Suprapubic skin (tissue), 4 donors: ENCODE data around the gene GLOD5. TPM values are rescaled to one million over a fixed set of nuclear protein-coding genes. Genes with fewer than 3 reads are reported as not detected.

Experiments
- DNase-seq, 2 donors: peaks; one replicate each; pipeline ENCODE4 v3.0.0-alpha.2; 2019; ENCODE audit warnings: low spot score in 2 of 2
- H3K27ac ChIP-seq: fragments of 200-600 bp; sonication (generic); one replicate; pipeline ENCODE4 v1.5.1; 2019
- H3K27me3 ChIP-seq: fragments of 200-600 bp; sonication (generic); one replicate; pipeline ENCODE4 v1.5.1; 2019
- H3K36me3 ChIP-seq: fragments of 200-600 bp; sonication (generic); one replicate; pipeline ENCODE4 v1.5.1; 2019
- H3K4me1 ChIP-seq: fragments of 200-600 bp; sonication (generic); one replicate; pipeline ENCODE4 v1.5.1; 2019
- H3K4me3 ChIP-seq: fragments of 200-600 bp; sonication (generic); one replicate; pipeline ENCODE4 v1.5.1; 2019; ENCODE audit warnings: mild to moderate bottlenecking
- H3K9me3 ChIP-seq: fragments of 200-600 bp; sonication (generic); one replicate; pipeline ENCODE4 v1.5.1; 2019
- CTCF ChIP-seq, 2 donors: fragments of 200-600 bp in 1 of 2; fragments of 450-650 bp in 1 of 2; sonication (generic) in 1 of 2; IDR thresholded peaks; one replicate each; pipeline ENCODE4 v1.5.1; 2016 to 2019; ENCODE audit warnings: antibody characterized with exemption in 2 of 2, mild to moderate bottlenecking in 1 of 2, moderate library complexity in 1 of 2
- EP300 ChIP-seq: sonication (generic); formaldehyde crosslinking; IDR thresholded peaks from one replicate; pipeline ENCODE4 v1.6.1; 2017; ENCODE audit warnings: antibody characterized with exemption
- POLR2A ChIP-seq, 2 donors: fragments of 450-650 bp; IDR thresholded peaks; one replicate each; pipeline ENCODE4 v1.6.1; 2017; ENCODE audit warnings: antibody characterized with exemption in 2 of 2, mild to moderate bottlenecking in 2 of 2, moderate library complexity in 2 of 2
- POLR2AphosphoS5 ChIP-seq, 3 donors: sonication (generic); formaldehyde crosslinking; IDR thresholded peaks; one replicate each; pipeline ENCODE4 v1.6.1; 2017; ENCODE audit warnings: antibody characterized with exemption in 3 of 3
- WGBS: methylation state at CpG from one replicate; pipeline ENCODE4 v1.1.5; 2018; 5-methylcytosine and 5-hydroxymethylcytosine counted together
- total RNA-seq, 4 donors: library from RNA; depleted of rRNA; stranded (reverse); fragments of >200 nt; gene quantifications; one replicate each; pipeline ENCODE4 v1.1.0, GENCODE V29; 2016

GLOD5 gene
- total RNA-seq, 4 donors from 2014 or later: not detected

GRCh38 chrX:48787505-48788443 lies 26.2 kb downstream of the GLOD5 start:
- Histone ChIP-seq H3K4me3 (no peak overlapping the region), H3K36me3 (no peaks in the 10 kb centered on the region), H3K4me1 (no peaks in the 10 kb centered on the region), H3K9me3 (no peaks in the 10 kb centered on the region), H3K27me3 (no peaks in the 10 kb centered on the region), H3K27ac (no peak overlapping the region)
- no peak for DNase-seq
- WGBS: 63% methylated on average over 17 of the region's 17 CpGs
- no peak for TF ChIP-seq POLR2AphosphoS5 (IDR thresholded peaks at IDR 0.05)

- Histone ChIP-seq H3K4me1 (no peaks in the 10 kb centered on the region), H3K27me3 (no peaks in the 10 kb centered on the region), H3K9me3 (no peaks in the 10 kb centered on the region), H3K4me3 (no peak overlapping the region), H3K36me3 (no peaks in the 10 kb centered on the region), H3K27ac (no peak overlapping the region)
- no peak for TF ChIP-seq CTCF (IDR thresholded peaks at IDR 0.05)
- TF ChIP-seq POLR2AphosphoS5 (IDR thresholded peaks at IDR 0.05): no peak
- TF ChIP-seq EP300: no peak
- TF ChIP-seq POLR2A (IDR thresholded peaks at IDR 0.05): no peak
- 77% methylated on average over 7 of the region's 7 CpGs for WGBS
- no peak for DNase-seq
Measured at GRCh38 chrX:48789366-48790220, 28.0 kb downstream of the GLOD5 start.

GRCh38 chrX:48790477-48790876 lies 28.9 kb downstream of the GLOD5 start:
- Histone ChIP-seq H3K27ac (no peak overlapping the region), H3K4me3 (no peak overlapping the region), H3K4me1 (no peaks in the 10 kb centered on the region), H3K27me3 (no peaks in the 10 kb centered on the region), H3K9me3 (no peaks in the 10 kb centered on the region), H3K36me3 (no peaks in the 10 kb centered on the region)
- DNase-seq: no peak
- 73% methylated on average over 5 of the region's 5 CpGs for WGBS
- no peak for TF ChIP-seq POLR2A (IDR thresholded peaks at IDR 0.05)

- no peak for TF ChIP-seq CTCF (IDR thresholded peaks at IDR 0.05)
- TF ChIP-seq POLR2A (IDR thresholded peaks at IDR 0.05): no peak
- no peak for TF ChIP-seq EP300
- TF ChIP-seq POLR2AphosphoS5 (IDR thresholded peaks at IDR 0.05): no peak
- Histone ChIP-seq H3K4me3 (no peak overlapping the region), H3K4me1 (no peaks in the 10 kb centered on the region), H3K27ac (no peak overlapping the region), H3K9me3 (no peaks in the 10 kb centered on the region), H3K27me3 (no peaks in the 10 kb centered on the region), H3K36me3 (no peaks in the 10 kb centered on the region)
- 82% methylated on average over 7 of the region's 11 CpGs for WGBS
- DNase-seq: no peak
Measured at GRCh38 chrX:48791063-48791820, 29.7 kb downstream of the GLOD5 start.

- TF ChIP-seq POLR2A (IDR thresholded peaks at IDR 0.05) (no peak), POLR2AphosphoS5 (IDR thresholded peaks at IDR 0.05) (no peak), CTCF (IDR thresholded peaks at IDR 0.05) (no peak), EP300 (no peak)
- no peak for DNase-seq
- Histone ChIP-seq H3K27me3 (no peaks in the 10 kb centered on the region), H3K36me3 (no peaks in the 10 kb centered on the region), H3K27ac (no peak overlapping the region), H3K4me3 (no peak overlapping the region), H3K4me1 (no peaks in the 10 kb centered on the region), H3K9me3 (no peaks in the 10 kb centered on the region)
- WGBS: 57% methylated on average over 7 of the region's 7 CpGs
Measured at GRCh38 chrX:48792219-48792618, 30.7 kb downstream of the GLOD5 start.
